Activated naive CD4-positive, alpha-beta T cell treated with anti-CD3 and anti-CD28 coated beads, Interleukin-2, amount 50 U/mL, for 72 hours (primary cell): ENCODE results near the gene ODAM. TPM values are rescaled to one million over a fixed set of nuclear protein-coding genes. Genes with fewer than 3 reads are reported as not detected.

Experiments
- total RNA-seq, 2 donors: library from RNA; stranded (reverse); gene quantifications; one replicate each; pipeline ENCODE4 v1.2.3, GENCODE V29; 2022

ODAM gene
- total RNA-seq, 2 donors from 2014 or later: not detected

Other genes starting within 250 kb of the ODAM start
- not detected for gene CSN2, start 230.0 kb upstream of the ODAM start, total RNA-seq
- not detected for gene STATH, start 199.8 kb upstream of the ODAM start, total RNA-seq
- gene HTN3, start 167.3 kb upstream of the ODAM start, total RNA-seq: not detected
- gene HTN1, start 145.3 kb upstream of the ODAM start, total RNA-seq: not detected
- gene PRR27, start 41.5 kb upstream of the ODAM start, total RNA-seq: not detected
- not detected for gene FDCSP, start 30.4 kb downstream of the ODAM start, total RNA-seq
- not detected for gene CSN3, start 46.9 kb downstream of the ODAM start, total RNA-seq
- not detected for gene CABS1, start 139.3 kb downstream of the ODAM start, total RNA-seq
- gene SMR3A, start 165.0 kb downstream of the ODAM start, total RNA-seq: not detected
- not detected for gene SMR3B, start 187.4 kb downstream of the ODAM start, total RNA-seq
- gene OPRPN, start 202.2 kb downstream of the ODAM start, total RNA-seq: not detected